ENCODE measurements around the gene PCDH9.

Gene PCDH9

GRCh38 chr13:66803013-66803807 lies 426.9 kb downstream of the PCDH9 start:
- TF ChIP-seq CTCF (IDR thresholded peaks at IDR 0.05; ENCODE audit: poor library complexity, severe bottlenecking), result no peak
- ATAC-seq (ENCODE audit: low read depth) (no peak), DNase-seq (ENCODE audit: low spot score) (no peak)
- Histone ChIP-seq H3K9me3 (ENCODE audit: severe bottlenecking) (no peaks in the 10 kb centered on the region), H3K36me3 (ENCODE audit: low read depth) (no peaks in the 10 kb centered on the region), H3K27ac (ENCODE audit: poor library complexity, severe bottlenecking) (no peak overlapping the region), H3K27me3 (ENCODE audit: insufficient read depth, poor library complexity, severe bottlenecking) (no peaks in the 10 kb centered on the region), H3K4me1 (ENCODE audit: insufficient read depth, poor library complexity, severe bottlenecking) (no peaks in the 10 kb centered on the region), H3K4me3 (ENCODE audit: severe bottlenecking) (no peak overlapping the region)

- TF ChIP-seq CTCF (IDR thresholded peaks at IDR 0.05; ENCODE audit: poor library complexity, severe bottlenecking), result no peak
- Histone ChIP-seq H3K4me3 (ENCODE audit: severe bottlenecking) (no peak overlapping the region), H3K27ac (ENCODE audit: poor library complexity, severe bottlenecking) (no peak overlapping the region), H3K4me1 (ENCODE audit: insufficient read depth, poor library complexity, severe bottlenecking) (no peaks in the 10 kb centered on the region), H3K36me3 (ENCODE audit: low read depth) (no peaks in the 10 kb centered on the region), H3K27me3 (ENCODE audit: insufficient read depth, poor library complexity, severe bottlenecking) (no peaks in the 10 kb centered on the region), H3K9me3 (ENCODE audit: severe bottlenecking) (no peaks in the 10 kb centered on the region)
- ATAC-seq (ENCODE audit: low read depth) (no peak), DNase-seq (ENCODE audit: low spot score) (no peak)
Measured at GRCh38 chr13:66795636-66796035, 434.5 kb downstream of the PCDH9 start.

- Histone ChIP-seq H3K4me3 (ENCODE audit: severe bottlenecking) (no peak overlapping the region), H3K27me3 (ENCODE audit: insufficient read depth, poor library complexity, severe bottlenecking) (no peaks in the 10 kb centered on the region), H3K27ac (ENCODE audit: poor library complexity, severe bottlenecking) (no peak overlapping the region), H3K4me1 (ENCODE audit: insufficient read depth, poor library complexity, severe bottlenecking) (no peaks in the 10 kb centered on the region), H3K36me3 (ENCODE audit: low read depth) (no peaks in the 10 kb centered on the region), H3K9me3 (ENCODE audit: severe bottlenecking) (no peaks in the 10 kb centered on the region)
- ATAC-seq (ENCODE audit: low read depth) (no peak), DNase-seq (ENCODE audit: low spot score) (no peak)
- TF ChIP-seq CTCF (IDR thresholded peaks at IDR 0.05; ENCODE audit: poor library complexity, severe bottlenecking), result no peak
Measured at GRCh38 chr13:66794340-66795031, 435.6 kb downstream of the PCDH9 start.

GRCh38 chr13:66790861-66791260 lies 439.3 kb downstream of the PCDH9 start:
- no peak for DNase-seq (ENCODE audit: low spot score)
- no peaks in the 10 kb centered on the region for H3K4me1 ChIP-seq (ENCODE audit: insufficient read depth, poor library complexity, severe bottlenecking)

More at GRCh38 chr13:66790861-66791260, 439.3 kb downstream of the PCDH9 start:
- Histone ChIP-seq H3K27ac (ENCODE audit: poor library complexity, severe bottlenecking) (no peak overlapping the region), H3K36me3 (ENCODE audit: low read depth) (no peaks in the 10 kb centered on the region), H3K27me3 (ENCODE audit: insufficient read depth, poor library complexity, severe bottlenecking) (no peaks in the 10 kb centered on the region), H3K4me3 (ENCODE audit: severe bottlenecking) (no peak overlapping the region), H3K9me3 (ENCODE audit: severe bottlenecking) (no peaks in the 10 kb centered on the region)
- no peak for ATAC-seq (ENCODE audit: low read depth)
- TF ChIP-seq CTCF (IDR thresholded peaks at IDR 0.05; ENCODE audit: poor library complexity, severe bottlenecking), result no peak
